ENCODE measurements around the gene PNPT1.

DNA sequence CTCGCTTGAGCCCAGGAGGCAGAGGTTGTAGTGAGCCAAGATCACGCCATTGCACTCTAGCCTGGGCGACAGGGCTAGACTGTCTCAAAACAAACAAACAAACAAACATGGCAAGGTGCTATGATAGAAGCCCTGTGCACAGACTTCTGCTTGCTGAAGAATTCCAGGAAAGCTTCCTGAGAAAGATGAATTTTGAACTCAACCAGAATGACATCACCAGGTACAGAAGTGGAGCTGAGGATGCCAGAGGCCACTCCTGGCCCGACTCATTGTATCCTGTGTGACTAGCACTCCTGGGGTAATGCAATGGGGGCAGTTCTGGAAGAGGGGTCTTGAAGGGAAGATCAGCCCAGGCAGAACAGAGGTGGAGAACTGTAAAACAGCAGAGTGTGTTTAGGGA lies 22.0 kb upstream of the PNPT1 start:
- TF ChIP-seq, protein P1, sequence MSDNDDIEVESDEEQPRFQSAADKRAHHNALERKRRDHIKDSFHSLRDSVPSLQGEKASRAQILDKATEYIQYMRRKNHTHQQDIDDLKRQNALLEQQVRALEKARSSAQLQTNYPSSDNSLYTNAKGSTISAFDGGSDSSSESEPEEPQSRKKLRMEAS (IDR thresholded peaks at IDR 0.05; ENCODE audit: insufficient read depth, insufficient read length) = no peak
- TF ChIP-seq JUN (IDR thresholded peaks at IDR 0.05; ENCODE audit: borderline replicate concordance, insufficient read depth, insufficient read length, low read depth) = no peak
- TF ChIP-seq, protein P2, sequence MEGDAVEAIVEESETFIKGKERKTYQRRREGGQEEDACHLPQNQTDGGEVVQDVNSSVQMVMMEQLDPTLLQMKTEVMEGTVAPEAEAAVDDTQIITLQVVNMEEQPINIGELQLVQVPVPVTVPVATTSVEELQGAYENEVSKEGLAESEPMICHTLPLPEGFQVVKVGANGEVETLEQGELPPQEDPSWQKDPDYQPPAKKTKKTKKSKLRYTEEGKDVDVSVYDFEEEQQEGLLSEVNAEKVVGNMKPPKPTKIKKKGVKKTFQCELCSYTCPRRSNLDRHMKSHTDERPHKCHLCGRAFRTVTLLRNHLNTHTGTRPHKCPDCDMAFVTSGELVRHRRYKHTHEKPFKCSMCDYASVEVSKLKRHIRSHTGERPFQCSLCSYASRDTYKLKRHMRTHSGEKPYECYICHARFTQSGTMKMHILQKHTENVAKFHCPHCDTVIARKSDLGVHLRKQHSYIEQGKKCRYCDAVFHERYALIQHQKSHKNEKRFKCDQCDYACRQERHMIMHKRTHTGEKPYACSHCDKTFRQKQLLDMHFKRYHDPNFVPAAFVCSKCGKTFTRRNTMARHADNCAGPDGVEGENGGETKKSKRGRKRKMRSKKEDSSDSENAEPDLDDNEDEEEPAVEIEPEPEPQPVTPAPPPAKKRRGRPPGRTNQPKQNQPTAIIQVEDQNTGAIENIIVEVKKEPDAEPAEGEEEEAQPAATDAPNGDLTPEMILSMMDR (IDR thresholded peaks at IDR 0.05; ENCODE audit: extremely low read depth in 1 of 2, insufficient read depth in 1 of 2, low read depth in 1 of 2, low read length in 2 of 2) = no peak
